Activated naive CD8-positive, alpha-beta T cell (primary cell): ENCODE measurements around the gene CACNA1E.

ENCODE experiments used
- H3K27ac Mint-ChIP-seq: one replicate; pipeline ENCODE4 v1.8.0; 2021; ENCODE audit warnings: mixed read lengths
- H3K27me3 Mint-ChIP-seq: one replicate; pipeline ENCODE4 v1.8.0; 2021; ENCODE audit warnings: mixed read lengths
- H3K36me3 Mint-ChIP-seq: one replicate; pipeline ENCODE4 v1.8.0; 2021; ENCODE audit warnings: mixed read lengths
- H3K4me1 Mint-ChIP-seq: one replicate; pipeline ENCODE4 v1.8.0; 2021; ENCODE audit warnings: low read depth, mixed read lengths
- H3K4me3 Mint-ChIP-seq: one replicate; pipeline ENCODE4 v1.8.0; 2021; ENCODE audit warnings: mild to moderate bottlenecking, mixed read lengths
- H3K9me3 Mint-ChIP-seq: one replicate; pipeline ENCODE4 v1.8.0; 2021; ENCODE audit warnings: low read depth, mixed read lengths

The CACNA1E gene

GRCh38 chr1:181733486-181733885 lies 250.2 kb downstream of the CACNA1E start:
- H3K4me1 Mint-ChIP-seq, result no peaks in the 10 kb centered on the region
- H3K27ac Mint-ChIP-seq, result no peak overlapping the region
- peaks cover 6% of the 10 kb centered on the region for H3K27me3 Mint-ChIP-seq
- H3K4me3 Mint-ChIP-seq, result no peak overlapping the region
- H3K36me3 Mint-ChIP-seq, result no peaks in the 10 kb centered on the region
- H3K9me3 Mint-ChIP-seq, result no peaks in the 10 kb centered on the region

DNA sequence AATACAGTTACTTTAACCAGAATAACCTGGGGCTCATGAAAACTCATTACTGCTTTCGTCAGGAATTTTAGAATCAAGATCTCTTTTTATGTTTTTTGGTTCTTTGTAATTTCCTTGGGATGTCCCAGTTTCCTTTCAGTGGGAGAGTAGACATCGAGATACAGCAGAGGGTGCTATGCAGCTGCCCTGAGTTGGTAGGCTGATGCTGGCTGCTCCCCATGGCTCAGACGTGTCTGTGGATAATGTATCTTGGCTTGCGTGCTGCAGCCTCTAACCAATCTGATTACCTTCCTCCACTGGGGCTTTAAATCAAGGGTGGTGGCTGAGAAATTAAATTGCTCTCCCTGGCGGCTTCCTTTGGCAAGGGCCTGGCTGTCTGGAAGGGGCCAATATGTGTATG lies 253.7 kb downstream of the CACNA1E start:
- no peak overlapping the region for H3K4me3 Mint-ChIP-seq
- H3K27me3 Mint-ChIP-seq, result peaks cover 9% of the 10 kb centered on the region
- no peaks in the 10 kb centered on the region for H3K9me3 Mint-ChIP-seq
- H3K27ac Mint-ChIP-seq, result no peak overlapping the region
- H3K36me3 Mint-ChIP-seq, result no peaks in the 10 kb centered on the region
- no peaks in the 10 kb centered on the region for H3K4me1 Mint-ChIP-seq

GRCh38 chr1:181739214-181739613 lies 255.9 kb downstream of the CACNA1E start:
- Mint-ChIP-seq H3K4me1 (no peaks in the 10 kb centered on the region), H3K9me3 (no peaks in the 10 kb centered on the region), H3K4me3 (no peak overlapping the region), H3K27me3 (peaks cover 9% of the 10 kb centered on the region), H3K27ac (no peak overlapping the region), H3K36me3 (no peaks in the 10 kb centered on the region)

DNA sequence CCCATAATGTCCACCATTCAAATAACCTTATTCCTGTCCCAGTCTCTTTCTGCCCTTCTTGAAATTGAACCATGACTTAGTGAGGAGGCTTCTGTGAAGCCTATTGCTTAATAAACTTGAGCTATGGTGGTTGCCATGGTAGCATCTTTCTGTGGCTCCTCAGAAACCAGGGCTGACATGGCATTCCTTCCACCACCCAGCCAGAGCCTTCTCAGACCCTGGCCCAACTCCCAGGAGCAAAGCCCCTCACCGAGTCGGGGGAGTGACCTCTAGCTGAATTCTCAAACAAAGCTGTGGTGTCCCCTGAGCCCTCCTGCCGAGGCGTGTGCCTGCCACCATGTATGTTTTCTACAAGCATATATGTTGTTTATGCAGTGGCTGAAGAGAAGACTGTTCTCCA lies 259.1 kb downstream of the CACNA1E start:
- Mint-ChIP-seq H3K4me3 (no peak overlapping the region), H3K36me3 (no peaks in the 10 kb centered on the region), H3K9me3 (no peaks in the 10 kb centered on the region), H3K27ac (no peak overlapping the region), H3K27me3 (peaks cover 3% of the 10 kb centered on the region), H3K4me1 (no peaks in the 10 kb centered on the region)

DNA sequence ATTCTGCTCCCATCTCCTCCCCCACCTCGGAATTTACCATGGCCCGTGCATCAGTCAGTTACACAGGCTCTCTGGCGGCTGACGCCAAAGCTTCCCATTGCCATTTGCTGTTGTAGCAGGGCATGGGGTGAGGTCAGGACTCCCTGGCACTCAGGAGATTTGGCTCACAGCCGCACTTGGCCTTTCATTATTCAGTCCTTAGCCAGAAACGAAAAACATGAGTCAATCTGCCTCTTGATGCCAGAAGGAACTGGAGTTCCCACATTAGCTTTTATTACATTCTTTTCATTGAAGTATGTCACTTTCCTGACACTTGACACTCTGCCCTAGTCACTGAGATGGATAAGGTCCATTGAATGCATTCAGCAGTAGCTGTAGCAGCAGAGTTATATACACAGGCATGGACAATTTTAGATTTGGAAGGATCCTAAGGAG lies 260.6 kb downstream of the CACNA1E start:
- Mint-ChIP-seq H3K4me3 (no peak overlapping the region), H3K27me3 (peaks cover 3% of the 10 kb centered on the region), H3K27ac (no peak overlapping the region), H3K9me3 (no peaks in the 10 kb centered on the region), H3K4me1 (no peaks in the 10 kb centered on the region), H3K36me3 (no peaks in the 10 kb centered on the region)

DNA sequence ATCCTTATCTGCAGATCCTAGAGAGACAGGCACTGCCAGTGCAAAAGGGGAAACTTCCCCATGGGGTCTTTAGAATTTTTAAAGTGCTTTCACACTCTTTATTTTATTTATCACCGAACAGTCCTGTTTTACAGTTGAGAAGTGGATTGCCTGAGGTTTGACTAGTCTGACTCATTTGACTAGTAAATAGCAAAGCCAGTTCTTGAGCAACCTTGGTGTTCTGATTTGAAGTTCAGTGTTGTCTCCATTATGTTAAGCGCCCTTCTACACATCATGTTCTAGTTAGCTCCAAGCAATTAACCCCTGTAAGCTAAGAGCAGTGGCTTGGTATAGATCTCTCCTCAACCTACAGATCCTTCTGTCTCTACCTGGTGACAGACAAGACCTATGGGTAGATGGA lies 262.9 kb downstream of the CACNA1E start:
- peaks cover 3% of the 10 kb centered on the region for H3K27me3 Mint-ChIP-seq
- no peak overlapping the region for H3K27ac Mint-ChIP-seq
- no peak overlapping the region for H3K4me3 Mint-ChIP-seq
- no peaks in the 10 kb centered on the region for H3K4me1 Mint-ChIP-seq
- H3K9me3 Mint-ChIP-seq, result no peaks in the 10 kb centered on the region
- no peaks in the 10 kb centered on the region for H3K36me3 Mint-ChIP-seq

- Mint-ChIP-seq H3K27me3 (no peaks in the 10 kb centered on the region), H3K4me1 (no peaks in the 10 kb centered on the region), H3K4me3 (no peak overlapping the region), H3K36me3 (no peaks in the 10 kb centered on the region), H3K27ac (no peak overlapping the region), H3K9me3 (no peaks in the 10 kb centered on the region)
These were observed 264.7 kb downstream of the CACNA1E start for GRCh38 chr1:181748013-181748412.

DNA sequence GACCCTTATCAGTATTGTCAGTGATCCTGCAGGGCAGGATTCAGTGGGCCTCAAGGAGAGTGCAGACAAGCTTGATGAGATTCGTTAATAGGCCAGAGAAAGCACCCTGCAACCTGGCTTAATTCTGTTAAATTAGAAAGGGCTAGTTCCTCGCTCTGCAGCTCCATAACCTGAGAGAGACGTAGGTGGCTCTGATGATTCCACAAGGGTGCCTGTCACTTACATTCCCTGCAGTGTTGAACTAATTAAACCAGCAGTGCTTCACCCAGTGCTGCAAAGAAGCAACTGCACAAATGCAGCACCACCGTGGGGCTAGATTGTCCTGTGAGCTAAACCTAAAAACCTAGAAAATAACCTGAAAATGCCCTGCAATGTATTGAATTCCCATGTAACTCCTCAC lies 270.8 kb downstream of the CACNA1E start:
- H3K36me3 Mint-ChIP-seq, result no peaks in the 10 kb centered on the region
- H3K4me1 Mint-ChIP-seq, result no peaks in the 10 kb centered on the region
- H3K9me3 Mint-ChIP-seq, result no peaks in the 10 kb centered on the region
- peaks cover 5% of the 10 kb centered on the region for H3K27me3 Mint-ChIP-seq
- H3K27ac Mint-ChIP-seq, result no peak overlapping the region
- H3K4me3 Mint-ChIP-seq, result no peak overlapping the region

DNA sequence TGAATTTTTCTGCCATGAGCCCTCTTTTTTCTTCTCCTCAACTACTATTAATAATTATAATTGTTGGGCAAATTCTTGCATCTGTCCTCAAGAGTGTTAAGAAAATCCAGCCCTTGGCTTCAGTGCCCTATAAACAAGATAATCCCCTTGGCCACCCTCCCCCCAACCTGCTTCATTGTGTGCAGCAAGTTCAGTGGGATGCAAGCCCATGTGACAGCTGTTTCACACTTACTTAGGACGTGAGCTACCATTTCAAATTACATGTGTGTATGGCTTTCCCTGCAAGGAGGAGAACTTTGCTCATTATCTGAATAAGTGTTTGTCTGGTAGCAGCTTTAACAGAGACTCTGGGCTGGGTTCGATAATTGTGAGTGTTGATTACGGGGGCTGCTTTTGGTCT lies 276.2 kb downstream of the CACNA1E start:
- no peaks in the 10 kb centered on the region for H3K4me1 Mint-ChIP-seq

GRCh38 chr1:181763736-181764135 lies 280.4 kb downstream of the CACNA1E start:
- H3K27ac Mint-ChIP-seq, result no peak overlapping the region
- H3K27me3 Mint-ChIP-seq, result peaks cover 6% of the 10 kb centered on the region
- no peaks in the 10 kb centered on the region for H3K9me3 Mint-ChIP-seq
- H3K4me1 Mint-ChIP-seq, result no peaks in the 10 kb centered on the region
- H3K4me3 Mint-ChIP-seq, result no peak overlapping the region
- no peaks in the 10 kb centered on the region for H3K36me3 Mint-ChIP-seq

More for the DNA sequence above, 276.2 kb downstream of the CACNA1E start:
- Mint-ChIP-seq H3K4me3 (no peak overlapping the region), H3K36me3 (no peaks in the 10 kb centered on the region), H3K27ac (no peak overlapping the region), H3K9me3 (no peaks in the 10 kb centered on the region), H3K27me3 (peaks cover 10% of the 10 kb centered on the region)

DNA sequence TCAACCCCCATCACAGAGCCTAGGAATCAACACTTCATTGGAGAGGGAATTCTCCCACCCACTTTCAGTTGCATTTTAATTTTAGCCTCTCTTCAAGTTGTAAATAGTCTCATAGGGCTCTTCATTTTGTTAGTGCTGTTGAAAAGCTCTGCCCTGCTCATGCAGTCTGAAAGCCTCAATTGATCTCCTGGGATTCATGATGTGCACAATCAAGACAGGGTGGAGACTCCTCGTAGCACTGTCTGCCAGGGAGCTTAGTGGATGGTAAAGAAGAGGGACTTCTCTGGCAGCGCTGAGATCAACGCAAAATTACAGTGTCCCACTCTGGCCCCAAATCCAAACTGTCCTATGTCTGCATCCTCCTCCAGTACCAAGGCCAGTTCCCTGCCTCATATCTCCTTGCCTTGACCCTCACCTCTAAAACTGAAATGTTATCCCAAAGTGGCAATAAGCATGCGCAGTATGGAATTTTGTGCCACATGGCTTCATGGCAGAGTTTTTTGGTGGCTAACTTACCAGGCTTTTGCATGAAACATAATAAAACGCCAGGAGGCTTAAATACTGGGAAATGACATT lies 282.2 kb downstream of the CACNA1E start:
- Mint-ChIP-seq H3K9me3 (no peaks in the 10 kb centered on the region), H3K36me3 (no peaks in the 10 kb centered on the region), H3K4me1 (no peaks in the 10 kb centered on the region), H3K4me3 (no peak overlapping the region), H3K27me3 (peaks cover 6% of the 10 kb centered on the region), H3K27ac (no peak overlapping the region)

DNA sequence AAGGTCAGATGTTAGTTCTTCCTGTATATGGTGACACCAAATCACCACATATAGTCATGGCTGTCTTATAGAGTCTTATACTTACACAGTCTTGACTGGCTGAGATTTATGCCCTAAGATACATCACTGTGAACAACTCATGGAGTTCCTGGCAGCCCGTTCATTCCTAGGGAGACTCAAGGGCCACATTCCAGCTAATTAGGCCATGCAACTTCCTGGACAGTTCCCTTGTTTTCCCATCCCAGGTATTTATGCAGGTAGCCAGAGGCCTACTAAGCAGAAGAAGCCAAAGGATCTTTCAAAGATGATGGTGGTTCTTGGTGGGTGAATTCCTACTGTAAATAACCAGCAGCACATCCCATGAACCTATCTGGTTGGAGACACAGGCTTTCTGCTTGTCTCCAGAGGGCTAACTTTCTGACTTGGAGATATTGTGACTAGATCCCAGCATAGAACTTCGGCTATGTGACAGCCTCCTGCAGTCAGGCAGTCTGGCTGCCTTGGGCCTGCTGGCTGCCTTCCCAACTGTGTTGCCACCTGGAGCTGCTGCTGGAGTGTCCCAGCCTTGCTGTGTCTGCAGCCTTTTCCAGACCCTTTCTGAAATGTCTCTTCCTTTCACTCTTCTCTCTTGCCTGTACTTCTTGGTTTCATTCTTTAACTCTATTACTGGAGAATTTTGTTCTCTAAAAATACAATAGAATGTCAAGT lies 283.8 kb downstream of the CACNA1E start:
- Mint-ChIP-seq H3K9me3 (no peaks in the 10 kb centered on the region), H3K27me3 (peaks cover 4% of the 10 kb centered on the region), H3K27ac (no peak overlapping the region), H3K36me3 (no peaks in the 10 kb centered on the region), H3K4me3 (no peak overlapping the region), H3K4me1 (no peaks in the 10 kb centered on the region)

DNA sequence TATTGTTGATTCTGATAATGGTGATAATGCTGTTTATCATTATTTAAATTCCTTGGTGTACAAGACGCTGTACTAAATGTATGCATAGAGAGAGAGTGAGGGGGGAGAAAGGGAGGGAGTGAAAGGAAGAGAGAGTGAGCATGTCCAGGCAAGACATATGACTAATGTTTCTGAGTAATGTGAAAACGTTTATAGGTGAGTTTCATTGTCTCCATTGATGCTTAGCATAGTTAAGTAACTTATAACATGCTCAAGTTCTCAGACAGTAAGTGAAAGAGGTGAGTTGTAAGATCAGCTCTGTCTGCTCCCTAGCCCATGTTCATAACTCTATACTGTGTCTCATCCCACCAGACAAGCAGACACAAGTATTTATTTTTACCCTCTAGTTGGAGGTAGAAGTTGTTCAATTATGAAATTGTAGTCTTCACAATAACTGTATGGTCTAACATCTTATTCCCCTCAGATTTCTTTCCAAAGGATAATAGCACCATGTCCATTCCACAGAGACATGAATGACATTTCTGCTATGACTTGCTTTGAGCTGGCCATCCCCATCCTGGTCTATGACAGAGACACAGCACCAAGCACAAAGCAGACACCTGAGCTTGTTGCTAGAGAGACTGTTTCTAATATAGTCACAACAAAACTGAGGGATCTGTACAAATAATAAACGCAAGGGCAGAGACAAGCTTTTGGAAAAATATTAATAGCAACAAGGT lies 285.1 kb downstream of the CACNA1E start:
- Mint-ChIP-seq H3K9me3 (no peaks in the 10 kb centered on the region), H3K4me3 (no peak overlapping the region), H3K27ac (no peak overlapping the region), H3K4me1 (no peaks in the 10 kb centered on the region), H3K27me3 (no peaks in the 10 kb centered on the region), H3K36me3 (no peaks in the 10 kb centered on the region)

DNA sequence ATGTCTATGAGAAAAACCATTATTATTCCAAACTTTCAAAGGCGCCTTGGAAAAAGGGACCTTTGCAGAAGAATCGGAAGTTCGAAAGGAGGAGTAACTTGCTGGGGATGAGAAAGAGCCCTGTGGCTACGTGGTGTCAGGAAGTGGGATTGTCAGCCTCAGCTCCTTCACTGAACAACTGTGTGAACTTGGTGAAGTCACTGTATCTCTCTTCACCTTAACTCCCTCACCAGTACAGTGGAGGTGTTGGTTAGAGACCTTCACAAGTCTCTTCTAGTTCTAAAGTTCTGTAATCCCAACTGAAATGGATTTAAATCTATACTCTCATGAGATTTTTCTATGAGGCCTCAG lies 285.6 kb downstream of the CACNA1E start:
- H3K27me3 Mint-ChIP-seq, result no peaks in the 10 kb centered on the region
- H3K36me3 Mint-ChIP-seq, result no peaks in the 10 kb centered on the region
- no peak overlapping the region for H3K4me3 Mint-ChIP-seq
- H3K4me1 Mint-ChIP-seq, result no peaks in the 10 kb centered on the region
- no peak overlapping the region for H3K27ac Mint-ChIP-seq
- H3K9me3 Mint-ChIP-seq, result no peaks in the 10 kb centered on the region

DNA sequence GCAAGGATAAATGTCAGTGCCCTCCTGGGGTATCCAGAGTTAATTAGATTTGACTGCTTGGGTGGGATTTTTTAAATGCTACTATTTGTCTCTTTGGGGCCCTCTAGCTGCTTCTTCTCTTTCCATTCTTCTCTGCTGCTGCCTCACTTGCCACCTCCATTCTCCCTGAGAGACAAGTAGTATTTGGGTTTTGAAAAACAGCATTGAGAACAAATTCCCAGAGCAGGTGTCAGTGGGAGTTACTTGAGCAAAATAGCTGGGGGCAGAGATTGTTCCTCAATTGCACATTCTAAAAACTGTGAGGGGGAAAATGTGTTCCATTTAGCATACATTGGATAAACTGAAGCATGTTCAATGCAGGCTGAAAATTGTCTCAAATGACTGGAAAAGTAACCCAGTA lies 286.5 kb downstream of the CACNA1E start:
- Mint-ChIP-seq H3K36me3 (no peaks in the 10 kb centered on the region), H3K9me3 (no peaks in the 10 kb centered on the region), H3K27ac (no peak overlapping the region), H3K4me1 (no peaks in the 10 kb centered on the region), H3K4me3 (no peak overlapping the region), H3K27me3 (no peaks in the 10 kb centered on the region)
